HepG2 (cell line): Measurements from ENCODE around the gene OCSTAMP. TPM values are rescaled to one million over a fixed set of nuclear protein-coding genes. Genes with fewer than 3 reads are reported as not detected.
A peak's percentile ranks its signal among the peaks of the same experiment; 100 is the strongest.

ENCODE experiments used
- FOXK1 ChIP-seq: sonication (generic); formaldehyde crosslinking; IDR thresholded peaks from 2 replicates; pipeline ENCODE4 v1.4.0; 2020; ENCODE audit warnings: low read depth, missing genetic modification reagents, borderline replicate concordance
- KDM3A ChIP-seq: IDR thresholded peaks from 2 replicates; pipeline ENCODE4 v1.6.1; 2018; ENCODE audit warnings: low read depth, missing compliant biosample characterization
- MTF1 ChIP-seq: sonication (generic); formaldehyde crosslinking; IDR thresholded peaks from 2 replicates; pipeline ENCODE4 v1.5.0; 2020; ENCODE audit warnings: missing genetic modification reagents
- NFYC ChIP-seq: IDR thresholded peaks from 2 replicates; pipeline ENCODE4 v1.6.1; 2016; ENCODE audit warnings: missing genetic modification reagents, missing compliant biosample characterization
- PCBP1 ChIP-seq: fragments of 200-400 bp; formaldehyde crosslinking; IDR thresholded peaks from 2 replicates; pipeline ENCODE4 v1.6.1; 2017; ENCODE audit warnings: mild to moderate bottlenecking, low read depth, low read length, borderline replicate concordance
- PRDM4 ChIP-seq: sonication (generic); formaldehyde crosslinking; IDR thresholded peaks from 2 replicates; pipeline ENCODE4 v1.9.0; 2021; ENCODE audit warnings: missing genetic modification reagents, borderline replicate concordance
- SCMH1 ChIP-seq: sonication (generic); formaldehyde crosslinking; IDR thresholded peaks from 2 replicates; pipeline ENCODE4 v1.9.0; 2021; ENCODE audit warnings: missing genetic modification reagents, mild to moderate bottlenecking, borderline replicate concordance
- SIX4 ChIP-seq: sonication (generic); formaldehyde crosslinking; IDR thresholded peaks from 2 replicates; pipeline ENCODE4 v1.4.0; 2020; ENCODE audit warnings: missing genetic modification reagents
- STAT6 ChIP-seq: sonication (generic); formaldehyde crosslinking; IDR thresholded peaks from 2 replicates; pipeline ENCODE4 v1.4.0; 2020; ENCODE audit warnings: missing genetic modification reagents, mild to moderate bottlenecking, borderline replicate concordance
- ZBTB7B ChIP-seq: sonication (generic); formaldehyde crosslinking; IDR thresholded peaks from 2 replicates; pipeline ENCODE4 v1.4.0; 2020; ENCODE audit warnings: missing genetic modification reagents
- ZFP36L2 ChIP-seq: sonication (generic); formaldehyde crosslinking; IDR thresholded peaks from 2 replicates; pipeline ENCODE4 v1.4.0; 2020; ENCODE audit warnings: missing genetic modification reagents
- ZNF563 ChIP-seq: sonication (generic); formaldehyde crosslinking; IDR thresholded peaks from 2 replicates; pipeline ENCODE4 v1.8.0; 2022; ENCODE audit warnings: mild to moderate bottlenecking, moderate library complexity, missing genetic modification reagents
- ZNF564 ChIP-seq: sonication (generic); formaldehyde crosslinking; IDR thresholded peaks from 2 replicates; pipeline ENCODE4 v1.8.1; 2023; ENCODE audit warnings: mild to moderate bottlenecking, missing genetic modification reagents
- ZNF614 ChIP-seq: IDR thresholded peaks from 2 replicates; pipeline ENCODE4 v1.6.1; 2018; ENCODE audit warnings: missing biosample characterization, missing genetic modification reagents, inconsistent platforms, borderline replicate concordance
- ZNF713 ChIP-seq: sonication (generic); formaldehyde crosslinking; IDR thresholded peaks from 2 replicates; pipeline ENCODE4 v1.4.0; 2020; ENCODE audit warnings: mild to moderate bottlenecking, missing genetic modification reagents
- ZSCAN29 ChIP-seq: sonication (generic); formaldehyde crosslinking; conservative IDR thresholded peaks from 2 replicates; pipeline ENCODE4 v1.4.0; 2020; ENCODE audit warnings: mild to moderate bottlenecking, missing genetic modification reagents
- polyA plus RNA-seq, 8 experiments: library from polyadenylated mRNA; depleted of rRNA in 3 of 8; stranded (reverse) in 7 of 8; unstranded in 1 of 8; fragments of >200 nt; fragmentation: Illumina TruSeq in 4 of 8; extraction: Trizol in 4 of 8; gene quantifications; 2 replicates each; pipeline versions ENCODE4 v1.2.1 to v1.2.3, GENCODE V29; 2011 to 2016; ENCODE audit warnings: low read depth in 4 of 8, missing spikeins in 1 of 8, mixed read lengths in 1 of 8; ENCODE audit not compliant: insufficient read depth in 1 of 8
- total RNA-seq, 5 experiments: library from RNA; depleted of rRNA; stranded (reverse); fragments of >200 nt; fragmentation: Illumina TruSeq; extraction: Trizol; gene quantifications; 2 replicates each; pipeline ENCODE4 v1.2.3, GENCODE V29; 2016; ENCODE audit warnings: low read depth in 1 of 5
- TF ChIP-seq, protein P1 (sequence below): sonication (generic); formaldehyde crosslinking; IDR thresholded peaks from 2 replicates; pipeline ENCODE4 v1.8.0; 2022; ENCODE audit warnings: mild to moderate bottlenecking, missing genetic modification reagents
- TF ChIP-seq, protein P2 (sequence below): sonication (generic); formaldehyde crosslinking; IDR thresholded peaks from 2 replicates; pipeline ENCODE4 v1.8.1; 2023; ENCODE audit warnings: mild to moderate bottlenecking, missing genetic modification reagents

Gene OCSTAMP
- total and polyA plus RNA-seq, 2 of the 13 experiments (the other 11 are each of a cell fraction or from before 2014, with no cell fraction given): not detected

- TF ChIP-seq, protein P1, sequence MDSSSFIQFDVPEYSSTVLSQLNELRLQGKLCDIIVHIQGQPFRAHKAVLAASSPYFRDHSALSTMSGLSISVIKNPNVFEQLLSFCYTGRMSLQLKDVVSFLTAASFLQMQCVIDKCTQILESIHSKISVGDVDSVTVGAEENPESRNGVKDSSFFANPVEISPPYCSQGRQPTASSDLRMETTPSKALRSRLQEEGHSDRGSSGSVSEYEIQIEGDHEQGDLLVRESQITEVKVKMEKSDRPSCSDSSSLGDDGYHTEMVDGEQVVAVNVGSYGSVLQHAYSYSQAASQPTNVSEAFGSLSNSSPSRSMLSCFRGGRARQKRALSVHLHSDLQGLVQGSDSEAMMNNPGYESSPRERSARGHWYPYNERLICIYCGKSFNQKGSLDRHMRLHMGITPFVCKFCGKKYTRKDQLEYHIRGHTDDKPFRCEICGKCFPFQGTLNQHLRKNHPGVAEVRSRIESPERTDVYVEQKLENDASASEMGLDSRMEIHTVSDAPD: peak; percentile 43; the same call in 1 of the 2 replicates
- no peak for TF ChIP-seq PRDM4
- no peak for TF ChIP-seq KDM3A (CRISPR knock-in tag)
- TF ChIP-seq ZBTB7B: peak; percentile 43; the same call in 1 of the 2 replicates
- no peak for TF ChIP-seq ZFP36L2 (CRISPR knock-in tag)
- no peak for TF ChIP-seq ZSCAN29 (CRISPR knock-in tag)
- TF ChIP-seq SIX4 (CRISPR knock-in tag): peak; percentile 22; the same call in 1 of the 2 replicates
- no peak for TF ChIP-seq STAT6 (CRISPR knock-in tag)
- peak; percentile 85 for TF ChIP-seq NFYC (CRISPR knock-in tag)
- no peak for TF ChIP-seq ZNF564 (CRISPR knock-in tag)
- TF ChIP-seq ZNF563 (CRISPR knock-in tag): peak; percentile 24; the same call in 1 of the 2 replicates
- no peak for TF ChIP-seq ZNF713 (CRISPR knock-in tag)
- TF ChIP-seq, protein P2, sequence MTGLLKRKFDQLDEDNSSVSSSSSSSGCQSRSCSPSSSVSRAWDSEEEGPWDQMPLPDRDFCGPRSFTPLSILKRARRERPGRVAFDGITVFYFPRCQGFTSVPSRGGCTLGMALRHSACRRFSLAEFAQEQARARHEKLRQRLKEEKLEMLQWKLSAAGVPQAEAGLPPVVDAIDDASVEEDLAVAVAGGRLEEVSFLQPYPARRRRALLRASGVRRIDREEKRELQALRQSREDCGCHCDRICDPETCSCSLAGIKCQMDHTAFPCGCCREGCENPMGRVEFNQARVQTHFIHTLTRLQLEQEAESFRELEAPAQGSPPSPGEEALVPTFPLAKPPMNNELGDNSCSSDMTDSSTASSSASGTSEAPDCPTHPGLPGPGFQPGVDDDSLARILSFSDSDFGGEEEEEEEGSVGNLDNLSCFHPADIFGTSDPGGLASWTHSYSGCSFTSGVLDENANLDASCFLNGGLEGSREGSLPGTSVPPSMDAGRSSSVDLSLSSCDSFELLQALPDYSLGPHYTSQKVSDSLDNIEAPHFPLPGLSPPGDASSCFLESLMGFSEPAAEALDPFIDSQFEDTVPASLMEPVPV (CRISPR knock-in tag): 0 out of 2 replicates have a peak, but pooled peaks have one; percentile 64
- no peak for TF ChIP-seq SCMH1 (CRISPR knock-in tag)
- no peak for TF ChIP-seq MTF1
- TF ChIP-seq PCBP1: no peak
- peak; percentile 61; the same call in 1 of the 2 replicates for TF ChIP-seq FOXK1 (CRISPR knock-in tag)
- peak; percentile 57; the same call in 1 of the 2 replicates for TF ChIP-seq ZNF614
Measured at GRCh38 chr20:46562373-46563169, 12.1 kb upstream of the OCSTAMP start (continued).
